GM21576 (cell line): Measurements from ENCODE around the gene OR5AU1.

Experiments
- ATAC-seq: cut with Tn5 transposase; IDR thresholded peaks from one replicate; pipeline ENCODE4 v1.9.1; 2021; ENCODE audit warnings: mild to moderate bottlenecking, moderate library complexity; ENCODE audit not compliant: unreplicated experiment

The OR5AU1 gene

GRCh38 chr14:21109377-21110138, 46.3 kb downstream of the OR5AU1 start:
- ATAC-seq = peak; percentile 42

DNA sequence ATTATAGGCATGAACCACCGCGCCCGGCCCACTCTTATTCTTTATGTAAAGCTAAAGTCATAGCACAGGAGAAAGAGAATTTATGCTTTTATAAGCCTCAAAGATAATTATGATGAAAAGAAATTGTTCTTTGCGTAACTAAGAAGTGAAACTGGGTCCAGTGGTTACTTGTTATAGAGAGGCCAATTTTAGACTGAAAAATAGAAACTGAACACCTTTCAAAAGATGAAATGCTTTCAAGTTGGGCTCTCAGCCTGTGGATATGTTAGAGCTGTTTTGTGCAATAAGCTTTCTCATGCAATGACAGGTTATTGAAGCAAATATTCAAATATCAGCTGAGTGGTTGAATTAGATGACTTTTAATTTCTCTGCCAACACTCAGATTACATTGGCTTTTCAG, 47.1 kb downstream of the OR5AU1 start:
- ATAC-seq = no peak

- ATAC-seq = no peak
These were observed 48.5 kb downstream of the OR5AU1 start for GRCh38 chr14:21107283-21107800.

GRCh38 chr14:21106498-21107282, 49.2 kb downstream of the OR5AU1 start:
- no peak for ATAC-seq

DNA sequence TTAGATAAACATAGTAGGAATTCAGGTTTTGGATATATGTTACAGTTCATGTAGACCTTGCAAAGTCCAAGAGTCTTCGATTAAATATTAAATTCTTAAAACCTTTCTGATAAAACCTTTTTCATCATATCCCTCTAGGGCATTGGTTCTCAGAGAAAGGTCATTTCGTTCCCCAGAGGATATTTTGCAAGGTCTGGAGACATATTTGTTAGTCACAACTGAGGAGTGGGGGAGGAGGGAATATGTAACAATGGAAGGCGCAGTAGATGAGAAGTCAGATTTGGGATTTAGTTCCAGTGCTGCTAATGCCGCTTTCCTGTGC, 49.7 kb downstream of the OR5AU1 start:
- ATAC-seq = no peak

- ATAC-seq = no peak
These were observed 50.8 kb downstream of the OR5AU1 start for GRCh38 chr14:21105095-21105494.
